OCI-LY7 (cell line): ENCODE data around the gene ATOSB.

Experiments
- EZH2phosphoT487 ChIP-seq: fragments of 200-600 bp; sonication (generic); IDR thresholded peaks from 2 replicates; pipeline ENCODE4 v1.6.1; 2018; ENCODE audit warnings: low read depth, borderline replicate concordance, mild to moderate bottlenecking, mixed run types, antibody characterized with exemption, low read length, moderate library complexity, mixed read lengths
- TF ChIP-seq, protein P1 (sequence below): fragments of 200-600 bp; sonication (generic); conservative IDR thresholded peaks from 2 replicates; pipeline ENCODE4 v1.5.1; 2014; ENCODE audit warnings: mild to moderate bottlenecking, antibody characterized with exemption, low read length, moderate library complexity, mixed read lengths

DNA sequence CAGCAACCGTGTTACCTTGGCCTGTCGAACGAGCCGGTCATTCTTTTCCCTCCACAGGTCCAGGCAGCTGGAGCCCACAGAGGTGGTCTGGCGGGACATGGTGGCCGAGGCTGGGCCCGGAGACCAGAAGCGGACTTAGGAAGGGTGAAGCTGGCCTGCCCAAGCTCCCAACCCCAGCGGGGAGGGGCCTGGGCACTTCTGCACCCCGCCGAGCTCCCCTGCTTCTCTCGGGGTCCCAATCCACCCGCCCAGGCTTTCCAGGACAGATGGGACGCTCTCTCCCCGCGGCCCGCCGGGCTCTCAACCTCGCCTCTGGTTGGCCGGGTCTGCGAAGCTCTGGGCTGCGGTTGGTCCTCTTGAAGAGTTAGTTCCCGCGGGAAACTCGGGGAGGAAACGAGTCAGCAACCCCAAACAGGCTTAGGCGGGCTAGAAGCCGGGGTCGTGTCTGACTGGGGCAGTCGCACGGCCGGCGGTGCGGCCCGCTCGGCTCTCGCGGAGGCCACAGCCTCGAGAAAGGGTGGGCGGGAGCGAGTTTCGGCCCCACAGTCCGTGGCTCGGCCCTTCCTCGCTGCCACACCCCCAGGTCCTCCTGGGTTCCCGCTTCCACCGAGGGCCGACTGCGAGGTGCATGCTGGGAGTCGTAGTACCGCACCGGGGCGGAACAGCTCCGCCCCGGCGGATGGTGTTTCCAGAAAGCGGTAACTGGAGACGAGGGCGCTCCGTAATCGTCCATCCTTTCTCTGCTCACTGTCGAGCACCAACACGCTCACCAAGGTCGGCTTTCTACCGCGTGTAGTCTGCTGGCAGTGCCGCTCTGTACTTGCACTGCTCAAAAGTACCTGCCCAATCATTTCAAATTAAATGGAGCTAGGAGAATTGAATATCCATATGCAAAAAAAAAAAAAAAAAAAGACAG, 36.0 kb downstream of the ATOSB start, which contains the start of gene FANCG:
- TF ChIP-seq, protein P1, sequence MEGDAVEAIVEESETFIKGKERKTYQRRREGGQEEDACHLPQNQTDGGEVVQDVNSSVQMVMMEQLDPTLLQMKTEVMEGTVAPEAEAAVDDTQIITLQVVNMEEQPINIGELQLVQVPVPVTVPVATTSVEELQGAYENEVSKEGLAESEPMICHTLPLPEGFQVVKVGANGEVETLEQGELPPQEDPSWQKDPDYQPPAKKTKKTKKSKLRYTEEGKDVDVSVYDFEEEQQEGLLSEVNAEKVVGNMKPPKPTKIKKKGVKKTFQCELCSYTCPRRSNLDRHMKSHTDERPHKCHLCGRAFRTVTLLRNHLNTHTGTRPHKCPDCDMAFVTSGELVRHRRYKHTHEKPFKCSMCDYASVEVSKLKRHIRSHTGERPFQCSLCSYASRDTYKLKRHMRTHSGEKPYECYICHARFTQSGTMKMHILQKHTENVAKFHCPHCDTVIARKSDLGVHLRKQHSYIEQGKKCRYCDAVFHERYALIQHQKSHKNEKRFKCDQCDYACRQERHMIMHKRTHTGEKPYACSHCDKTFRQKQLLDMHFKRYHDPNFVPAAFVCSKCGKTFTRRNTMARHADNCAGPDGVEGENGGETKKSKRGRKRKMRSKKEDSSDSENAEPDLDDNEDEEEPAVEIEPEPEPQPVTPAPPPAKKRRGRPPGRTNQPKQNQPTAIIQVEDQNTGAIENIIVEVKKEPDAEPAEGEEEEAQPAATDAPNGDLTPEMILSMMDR = no peak; the same call in 1 of the 2 replicates
- TF ChIP-seq EZH2phosphoT487 = no peak
